G401.6 (cell line): Measurements from ENCODE around the gene TMEM140.
"Not testable (repeated sequence)": the region's sequence is repeated elsewhere in the genome, so short reads cannot be mapped to it uniquely, and the experiment has no call there.

Experiments used
- FAIRE-seq: peaks from 2 replicates; lab custom pipeline; 2012; peaks lifted over from hg19 to GRCh38; lab: Jason Lieb, UNC

TMEM140 gene

DNA sequence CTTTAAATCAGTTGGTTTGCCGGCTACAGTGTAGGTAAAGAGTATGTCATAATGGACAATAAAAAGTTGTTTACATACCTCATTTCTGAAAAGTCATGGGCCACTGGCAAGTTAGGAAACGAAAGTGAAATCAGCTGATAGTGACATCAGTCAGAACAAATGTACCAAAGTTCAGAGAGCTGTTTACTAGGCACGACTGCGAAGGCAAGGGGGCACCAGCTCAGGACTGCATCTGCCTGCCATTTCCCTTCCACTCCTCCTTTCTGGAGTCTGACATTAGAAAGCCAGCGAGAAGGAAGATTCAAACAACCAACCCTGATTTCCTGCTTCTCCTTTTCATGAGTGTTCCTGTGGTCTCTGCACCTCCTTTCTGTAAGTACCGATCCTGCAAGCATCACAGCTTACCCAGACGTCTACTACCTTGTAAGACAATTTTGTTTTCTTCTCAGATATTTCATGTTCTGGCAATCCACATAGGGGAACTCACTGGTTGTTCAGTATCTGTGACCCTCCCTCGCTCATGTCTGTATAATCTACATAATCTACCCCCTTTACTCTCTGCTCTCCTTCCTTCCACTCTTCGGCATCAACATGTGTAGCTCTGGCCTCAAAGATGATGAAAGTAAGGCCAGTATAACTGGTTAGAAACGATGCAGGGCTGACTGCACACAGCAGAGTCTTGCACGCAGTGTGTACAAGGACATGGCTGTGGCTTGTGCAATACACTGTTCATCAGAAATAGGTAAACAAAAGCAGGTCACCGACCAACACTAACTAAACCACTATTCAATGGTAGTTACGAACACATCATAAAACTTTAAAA lies at the start of gene TMEM140:
TSS of gene TMEM140 (plus strand) at position 174 of the 823 bp plus-strand sequence. CDS start 16,370 bp downstream, outside the sequence.
- FAIRE-seq, result no peak

DNA sequence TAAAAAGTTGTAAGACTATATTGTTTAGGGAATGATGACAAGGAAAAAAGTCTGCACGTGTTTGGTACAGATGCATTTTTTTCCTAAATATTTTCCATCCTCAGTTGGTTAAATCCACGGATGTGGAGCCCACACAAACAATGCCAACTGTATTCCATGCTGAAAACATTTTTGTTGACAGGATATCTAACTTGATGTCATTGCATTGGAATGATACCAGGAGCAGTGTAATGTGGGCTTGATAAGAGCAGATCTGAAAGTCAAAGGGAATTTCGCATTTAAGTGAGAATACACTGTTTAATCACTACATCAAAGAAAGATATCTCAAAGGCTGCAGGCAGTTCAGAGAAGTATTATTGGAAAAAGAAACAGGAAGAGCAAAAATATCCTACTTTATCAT lies 49.5 kb upstream of the TMEM140 start:
- no peak for FAIRE-seq

DNA sequence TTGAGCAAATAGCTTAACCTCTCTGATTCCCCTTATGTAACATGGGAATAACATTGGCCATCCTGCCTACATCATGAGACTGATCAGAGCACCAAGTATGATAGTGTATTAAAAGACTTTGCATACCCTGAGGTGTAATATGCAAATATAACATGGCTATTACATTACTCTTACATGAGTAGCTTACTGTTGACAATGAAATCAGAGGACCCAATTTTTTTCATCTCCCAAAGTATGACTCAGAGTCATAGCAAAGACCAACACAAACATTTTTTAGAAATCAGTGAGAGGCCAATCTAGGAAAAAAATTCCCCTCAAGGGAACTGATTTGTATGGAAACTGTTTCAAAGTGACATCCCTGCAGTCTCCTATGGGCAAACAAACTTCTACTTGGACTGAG lies 47.0 kb upstream of the TMEM140 start:
- FAIRE-seq, result no peak

DNA sequence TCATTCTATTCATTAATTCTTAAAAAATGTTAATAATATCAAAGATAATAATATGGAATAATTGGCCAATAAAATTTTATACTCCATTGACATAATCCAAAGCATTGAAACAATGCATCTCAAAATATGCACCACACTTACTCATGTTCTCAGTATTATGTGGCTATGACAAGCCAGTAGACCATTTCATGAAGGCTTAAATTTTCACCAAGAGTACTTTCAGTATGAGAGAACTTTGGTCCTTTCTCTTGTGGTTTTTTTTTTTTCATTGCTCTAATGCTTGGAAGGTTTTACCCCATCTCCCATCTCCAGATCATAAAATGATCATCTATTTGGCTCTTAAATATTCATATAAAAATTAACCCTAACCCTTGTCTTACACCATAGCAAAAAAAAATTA lies 45.5 kb upstream of the TMEM140 start:
- no peak for FAIRE-seq

DNA sequence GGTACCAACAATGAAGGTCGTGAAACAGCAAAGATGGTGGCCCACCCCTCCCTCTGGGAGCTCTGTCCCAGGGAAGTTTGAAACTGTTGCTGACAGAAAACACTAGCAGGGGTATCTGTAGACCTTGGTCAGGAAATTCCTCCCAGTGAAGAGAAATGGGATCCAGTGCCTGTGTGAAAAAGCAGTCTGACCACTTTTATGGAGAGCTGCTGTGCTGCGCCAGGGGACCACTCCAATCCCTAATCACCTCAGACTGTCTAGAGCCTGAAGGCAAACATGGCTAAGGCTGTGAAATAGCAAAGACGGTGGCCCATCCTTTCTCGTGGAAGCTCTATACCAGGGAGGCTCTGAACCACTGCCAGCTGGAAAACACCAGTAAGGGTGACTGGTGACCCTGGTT lies 38.3 kb upstream of the TMEM140 start:
- FAIRE-seq, result no peak

DNA sequence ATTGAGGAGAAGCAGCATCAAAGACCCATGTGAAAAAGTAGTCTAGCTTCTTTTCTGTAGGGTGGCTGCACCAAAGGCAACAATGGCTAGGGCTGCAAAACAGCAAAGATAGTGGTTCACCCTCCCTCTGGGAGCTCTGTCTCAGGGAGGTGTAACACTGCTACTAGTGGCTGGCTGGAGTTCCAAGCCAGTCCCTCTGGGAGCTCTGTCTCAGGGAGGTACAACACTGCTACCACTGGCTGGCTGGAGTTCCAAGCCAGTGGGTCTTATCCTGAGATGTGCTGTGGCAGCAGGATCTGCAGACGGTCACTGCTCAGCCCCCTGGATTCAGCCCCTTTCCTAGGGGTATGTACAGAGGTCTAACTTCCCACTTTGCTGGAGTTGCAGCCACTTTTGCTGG lies 37.9 kb upstream of the TMEM140 start:
- no peak for FAIRE-seq

DNA sequence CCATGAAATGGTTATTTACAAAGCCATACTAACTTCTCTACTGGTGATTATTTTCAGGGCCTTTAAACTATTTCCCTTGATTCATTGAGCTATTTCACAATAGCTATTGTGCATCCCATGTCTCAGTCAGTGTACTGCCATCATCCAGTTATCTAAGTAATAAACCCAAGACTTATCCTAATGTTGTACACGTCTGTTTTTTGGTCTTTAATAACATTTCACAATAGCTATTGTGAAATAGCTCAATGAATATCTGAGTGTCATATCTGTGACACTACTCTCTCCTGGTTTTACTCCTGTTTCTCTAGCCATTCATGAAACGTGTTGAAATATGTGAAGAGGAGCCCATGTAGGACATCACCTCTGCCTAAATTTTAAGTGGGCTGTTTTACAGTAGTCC lies 36.5 kb upstream of the TMEM140 start:
- no peak for FAIRE-seq

DNA sequence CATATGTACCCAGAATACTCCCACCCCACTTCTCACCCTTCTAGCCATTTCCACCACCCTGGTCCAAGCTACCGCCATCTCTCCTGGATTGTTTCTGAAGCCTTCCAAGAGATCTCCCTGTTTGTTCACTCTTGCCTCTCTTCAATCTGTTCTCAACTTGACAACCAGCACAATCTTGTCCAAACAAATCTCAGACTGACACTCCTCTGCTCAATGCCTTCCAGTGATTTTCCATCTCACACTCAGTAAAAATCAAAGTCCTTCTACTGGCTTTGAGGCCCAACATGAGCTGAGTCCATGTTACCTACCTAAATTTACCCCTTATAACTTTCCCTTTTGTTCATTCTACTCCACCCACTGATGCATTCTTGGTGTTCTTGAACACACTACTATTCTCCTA lies 33.2 kb upstream of the TMEM140 start:
- no peak for FAIRE-seq

DNA sequence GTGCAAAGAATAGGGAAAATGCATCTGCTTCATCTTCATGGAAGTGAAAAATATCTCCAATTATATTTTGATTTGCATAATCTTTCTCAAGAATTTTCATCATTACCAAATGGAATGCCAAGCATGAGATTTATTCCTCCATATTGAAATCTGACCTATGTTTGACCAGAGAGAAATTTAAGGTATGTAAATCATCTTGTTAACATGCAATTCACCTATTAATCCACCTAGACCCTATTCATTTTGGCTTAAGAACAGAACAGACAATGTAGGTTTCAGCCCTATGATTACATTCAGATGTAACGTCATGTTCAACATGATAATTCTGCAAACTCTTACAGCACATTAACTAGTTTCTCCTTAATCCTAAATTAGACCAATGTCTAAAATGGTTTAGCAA lies 30.8 kb upstream of the TMEM140 start:
- no peak for FAIRE-seq

DNA sequence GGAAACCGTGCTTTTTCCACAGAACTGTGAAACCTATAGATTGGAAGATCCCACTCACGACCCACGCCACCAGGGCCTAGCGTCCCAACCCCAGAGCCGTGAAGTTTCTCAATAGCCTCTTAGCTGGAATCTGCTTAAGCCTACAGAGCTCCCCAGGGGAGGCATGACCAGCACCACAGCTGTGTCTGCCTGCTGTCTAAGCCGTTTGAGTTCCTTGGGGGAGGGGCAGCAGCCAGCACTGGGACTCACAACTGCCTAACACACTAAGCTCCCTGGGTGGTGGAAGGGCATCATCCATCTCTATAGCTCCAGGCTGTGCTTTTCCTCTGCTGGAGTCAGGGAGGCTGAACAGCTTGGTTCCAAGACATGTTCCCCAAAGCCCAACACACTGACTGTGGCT lies 26.0 kb upstream of the TMEM140 start:
- FAIRE-seq, result no peak

DNA sequence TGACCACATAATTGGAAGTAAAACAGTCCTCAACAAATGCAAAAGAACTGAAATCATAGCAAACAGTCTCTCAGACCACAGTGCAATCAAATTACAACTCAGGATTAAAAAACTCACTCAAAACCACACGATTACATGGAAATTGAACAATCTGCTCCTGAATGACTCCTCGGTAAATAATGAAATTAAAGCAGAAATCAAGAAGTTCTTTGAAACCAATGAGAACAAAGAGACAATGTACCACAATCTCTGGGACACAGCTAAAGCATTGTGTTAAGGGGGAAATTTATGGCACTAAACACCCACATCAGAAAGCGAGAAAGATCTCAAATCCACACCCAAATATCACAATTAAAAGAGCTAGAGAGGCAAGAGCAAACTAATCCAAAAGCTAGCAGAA lies 23.2 kb upstream of the TMEM140 start:
- not testable (repeated sequence) for FAIRE-seq

DNA sequence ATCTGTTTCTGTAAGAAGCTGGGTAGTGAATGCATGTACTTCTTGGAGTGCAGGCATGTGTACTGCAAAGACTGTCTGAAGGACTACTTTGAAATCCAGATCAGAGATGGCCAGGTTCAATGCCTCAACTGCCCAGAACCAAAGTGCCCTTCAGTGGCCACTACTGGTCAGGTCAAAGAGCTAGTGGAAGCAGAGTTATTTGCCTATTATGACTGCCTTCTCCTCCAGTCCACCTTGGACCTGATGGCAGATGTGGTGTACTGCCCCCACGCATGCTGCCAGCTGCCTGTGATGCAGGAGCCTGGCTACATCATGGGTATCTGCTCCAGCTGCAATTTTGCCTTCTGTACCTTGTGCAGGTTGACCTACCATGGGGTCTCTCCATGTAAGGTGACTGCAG lies 18.9 kb upstream of the TMEM140 start:
- no peak for FAIRE-seq

DNA sequence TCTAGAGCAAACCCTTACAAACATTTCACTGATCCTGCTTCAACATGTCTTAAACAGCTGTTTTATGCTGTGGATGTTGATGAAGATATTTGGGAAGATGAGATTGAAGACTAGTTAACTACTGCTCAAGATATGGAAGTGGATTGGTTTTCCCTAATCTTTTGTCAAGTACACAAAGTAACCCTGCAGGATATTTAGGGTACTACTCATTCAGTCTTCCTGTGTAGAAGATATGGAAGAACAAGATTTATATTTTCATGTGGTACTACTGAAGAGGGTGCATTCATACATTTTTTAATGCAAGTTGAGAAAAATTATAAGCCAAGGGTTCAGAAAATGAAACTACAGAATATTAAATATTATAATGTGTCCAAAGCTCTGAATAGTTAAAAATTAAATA lies 18.3 kb upstream of the TMEM140 start:
- no peak for FAIRE-seq

DNA sequence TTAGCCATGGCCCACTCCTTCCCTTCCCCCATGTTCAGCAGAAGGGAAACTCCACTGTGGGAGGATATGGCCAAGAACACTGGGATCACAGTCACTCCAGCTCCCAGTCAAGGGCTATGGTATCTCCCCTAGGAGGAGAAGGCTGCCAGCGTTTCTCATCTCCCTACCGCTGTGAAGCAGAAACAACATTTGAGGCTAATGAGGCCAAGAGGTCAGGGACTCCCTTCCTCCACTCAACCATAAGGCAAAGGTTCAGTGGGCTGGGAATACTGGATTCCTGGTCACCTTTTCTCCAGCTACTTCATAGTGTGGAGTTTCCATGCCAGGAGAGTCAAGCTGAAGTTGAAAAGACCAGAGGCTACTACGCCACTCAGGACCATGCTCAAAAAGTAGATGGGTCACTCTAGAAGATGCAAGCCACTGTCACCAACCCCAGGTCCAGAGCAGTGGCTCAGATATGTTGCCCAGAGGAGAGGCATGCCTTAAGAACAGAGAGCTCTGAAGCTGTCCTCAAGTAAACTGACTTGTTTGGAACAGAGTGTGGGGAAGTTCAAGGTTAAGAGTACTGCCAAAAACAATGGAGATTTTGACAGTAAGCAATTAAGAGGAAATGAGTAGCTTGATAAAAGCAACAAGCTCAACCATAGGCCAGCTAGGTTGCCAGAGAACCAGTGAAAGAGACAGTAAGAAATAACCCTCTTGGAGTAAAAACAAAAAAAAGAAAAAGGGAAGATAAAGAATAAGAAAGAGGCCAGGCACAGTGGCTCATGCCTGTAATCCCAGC lies 3.8 kb upstream of the TMEM140 start:
- no peak for FAIRE-seq

DNA sequence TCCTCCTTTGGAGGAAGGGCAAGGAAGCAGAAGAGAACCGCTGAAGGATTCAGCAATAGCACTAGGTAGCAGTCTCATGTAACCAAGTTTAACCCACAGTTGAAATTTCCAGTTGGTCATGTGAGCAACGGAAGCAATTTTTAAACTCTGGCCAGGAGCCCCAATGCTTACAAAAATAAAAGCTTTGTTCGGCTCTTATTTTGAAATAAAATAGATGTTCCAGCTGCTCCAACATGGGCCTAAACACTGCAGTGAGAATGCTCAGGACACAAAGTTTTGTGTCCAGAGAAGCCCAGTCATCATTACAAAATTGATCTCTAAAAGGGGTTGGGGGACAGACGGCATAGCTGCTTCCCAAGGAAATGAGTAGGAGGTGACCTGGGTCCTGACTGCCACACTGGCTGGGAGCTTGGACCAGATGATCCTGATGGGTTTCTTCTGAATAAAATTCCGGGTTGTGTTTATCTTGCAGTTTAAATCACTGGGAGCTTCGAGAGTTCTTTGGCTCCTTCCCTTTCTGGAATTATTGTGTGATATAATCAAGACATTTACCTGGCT lies 452 bp upstream of the TMEM140 start:
- FAIRE-seq, result no peak

DNA sequence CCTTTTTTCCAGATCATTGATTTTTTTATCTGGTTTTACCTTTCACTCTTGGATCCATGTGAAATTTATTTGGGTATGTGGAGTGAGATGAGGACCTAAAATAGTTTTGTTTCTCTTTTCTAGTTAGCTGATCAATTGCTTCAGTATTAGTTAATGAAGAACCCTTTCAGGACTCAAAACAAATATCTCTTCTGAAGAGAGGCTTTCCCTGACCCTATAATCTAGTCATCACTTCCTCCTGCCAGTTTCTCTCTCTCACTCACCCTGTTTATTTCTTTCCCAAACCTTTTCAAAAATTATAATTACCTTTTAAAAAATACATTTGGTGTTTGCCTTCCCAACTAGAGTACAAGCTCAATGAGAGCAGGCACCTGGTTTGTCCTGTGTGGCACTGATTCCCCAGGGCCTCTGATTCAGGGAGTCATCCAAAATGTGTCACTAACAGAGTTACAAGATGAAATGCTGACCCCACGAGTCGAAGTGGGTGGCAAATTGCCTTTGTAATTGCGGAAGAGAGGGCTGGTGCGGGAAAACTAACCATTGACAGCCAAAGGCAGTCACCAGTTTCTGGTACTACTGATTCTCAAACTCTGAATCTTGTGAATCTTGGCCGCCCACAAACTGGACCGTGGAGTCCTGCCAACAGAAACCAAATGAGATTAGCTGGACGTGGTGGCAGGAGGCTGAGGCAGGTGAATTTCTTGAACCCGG lies 2.4 kb downstream of the TMEM140 start:
- no peak for FAIRE-seq

DNA sequence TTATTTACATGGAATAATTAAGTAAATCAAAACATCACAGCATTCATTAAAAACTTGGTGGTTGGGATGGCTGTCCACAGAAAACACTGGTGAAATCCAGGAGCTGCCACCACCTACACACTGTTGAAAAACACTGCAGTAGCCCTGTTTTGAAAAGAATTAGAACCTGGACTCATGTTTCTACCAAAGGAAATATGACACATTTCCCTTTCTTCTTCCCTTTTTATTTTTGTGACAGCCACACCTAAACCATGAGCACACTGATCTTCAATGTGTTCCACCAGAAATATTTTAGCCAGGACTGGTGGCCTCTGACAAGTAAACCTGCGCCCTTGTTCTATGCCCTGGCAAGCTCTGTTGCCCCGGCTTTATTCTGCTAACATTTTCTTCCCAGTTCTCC lies 3.3 kb downstream of the TMEM140 start:
- FAIRE-seq, result no peak

DNA sequence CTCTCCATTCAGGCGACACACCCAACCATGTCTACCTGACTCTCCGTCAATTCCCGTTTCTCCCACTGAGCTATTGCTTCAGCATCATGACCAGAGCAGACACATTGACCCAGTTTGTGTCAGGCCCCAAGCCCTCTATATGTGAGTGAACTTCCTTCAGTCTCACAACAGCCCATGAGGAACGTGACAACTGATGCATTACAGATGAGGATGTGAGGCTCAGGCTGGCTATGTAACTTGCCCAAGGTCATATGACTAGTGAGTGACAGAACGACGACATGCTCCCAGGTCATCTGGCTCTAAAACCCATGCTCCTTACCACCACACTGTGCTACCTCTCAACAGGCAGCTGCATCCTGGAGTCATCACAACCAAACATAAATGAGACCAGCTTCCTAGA lies 3.7 kb downstream of the TMEM140 start:
- FAIRE-seq, result no peak

DNA sequence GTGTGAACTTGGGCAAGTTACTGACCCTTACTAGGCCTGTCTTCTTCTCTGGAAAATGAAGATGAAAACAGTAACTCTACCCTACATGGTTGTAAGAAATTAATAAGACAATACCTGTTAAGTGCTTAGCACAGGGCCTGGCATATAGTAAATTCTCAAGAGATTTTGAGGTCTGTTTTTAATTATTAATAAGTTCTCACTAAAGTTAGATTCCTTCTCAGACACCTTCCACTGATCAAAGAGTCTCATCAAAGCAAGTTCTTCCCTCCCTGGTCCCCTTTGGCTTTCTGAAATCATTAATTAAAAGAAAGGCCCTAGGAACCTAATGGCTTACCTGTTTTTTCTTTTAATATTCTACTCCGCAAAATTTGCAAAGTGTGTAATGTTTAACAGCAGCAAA lies 4.6 kb downstream of the TMEM140 start:
- no peak for FAIRE-seq

DNA sequence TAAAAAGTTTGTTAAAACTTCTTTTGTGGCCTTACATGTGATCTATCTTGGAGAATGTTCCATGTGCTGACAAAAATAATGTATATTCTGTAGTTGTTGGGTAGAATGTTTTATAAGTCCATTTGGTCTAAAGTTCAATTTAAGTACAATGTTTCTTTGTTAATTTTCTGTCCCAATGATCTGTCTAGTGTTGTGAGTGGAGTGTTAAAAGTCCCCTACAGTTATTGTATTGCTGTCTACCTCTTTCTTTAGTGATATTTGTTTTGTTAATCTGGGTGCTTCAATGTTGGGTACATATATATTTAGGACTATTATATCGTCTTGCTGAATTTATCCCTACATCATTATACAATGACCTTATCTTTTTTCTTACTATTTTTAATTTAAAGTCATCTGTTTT lies 6.9 kb downstream of the TMEM140 start:
- FAIRE-seq, result no peak

DNA sequence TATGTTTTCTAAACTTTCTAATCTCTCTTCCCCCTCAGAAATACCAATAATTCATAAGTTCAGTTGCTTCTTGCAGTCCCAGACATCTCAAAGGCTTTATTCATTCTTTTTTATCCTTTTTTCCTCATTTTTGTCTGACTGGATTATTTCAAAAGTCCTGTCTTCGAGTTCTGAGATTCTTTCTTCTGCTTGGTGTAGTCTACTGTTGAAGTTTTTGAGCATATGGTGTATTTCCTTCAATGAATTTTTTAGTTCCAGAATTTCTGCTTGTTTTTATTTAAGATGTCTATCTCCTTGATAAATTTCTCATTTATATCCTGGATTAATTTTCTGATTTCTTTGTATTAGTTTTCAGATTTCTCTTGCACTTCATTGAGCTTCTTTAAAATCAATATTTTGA lies 8.4 kb downstream of the TMEM140 start:
- FAIRE-seq, result no peak

DNA sequence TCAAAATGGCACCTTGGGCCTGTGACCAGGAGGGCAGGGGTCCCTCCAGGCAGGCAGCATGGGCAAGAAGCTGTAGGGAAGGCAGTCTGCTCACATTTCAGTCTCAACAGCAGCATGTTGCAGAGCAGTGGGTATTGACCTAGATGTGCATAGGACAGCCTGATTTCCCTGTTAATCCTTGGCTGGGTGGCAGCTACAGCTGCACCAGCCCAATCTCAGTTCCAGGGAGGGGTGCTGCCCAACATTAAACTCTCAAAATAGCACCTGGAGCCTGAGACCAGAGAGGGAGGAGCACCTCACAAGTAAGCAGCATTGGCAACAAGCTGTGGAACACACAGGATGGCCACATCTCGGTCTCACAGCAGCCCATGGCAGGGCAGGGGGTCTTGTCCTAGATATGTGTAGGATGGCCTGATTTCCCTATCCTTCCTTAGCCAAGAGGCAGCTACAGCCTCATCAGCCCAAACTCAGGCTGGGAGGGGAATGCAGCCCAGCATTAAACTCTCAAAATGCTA lies 10.3 kb downstream of the TMEM140 start:
- no peak for FAIRE-seq

DNA sequence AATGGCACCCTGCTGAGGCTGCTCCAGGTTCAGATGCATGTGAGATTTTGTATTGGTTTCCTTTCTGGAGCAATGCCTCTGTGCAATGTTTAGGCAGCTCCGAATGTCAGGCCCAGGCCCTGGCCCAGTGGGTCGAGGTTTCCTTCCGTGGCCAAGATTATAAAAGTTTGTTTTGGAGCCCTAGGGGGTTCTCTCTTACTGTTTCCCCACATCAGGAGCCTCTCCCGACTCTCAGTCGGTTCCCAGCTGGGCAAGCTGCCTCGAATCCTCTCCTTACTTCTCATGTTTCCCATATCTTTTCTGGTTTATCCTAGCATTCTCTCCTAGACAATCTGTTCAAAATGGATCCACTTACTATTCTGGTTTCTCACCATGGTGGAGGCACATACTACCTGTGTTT lies 11.0 kb downstream of the TMEM140 start:
- no peak for FAIRE-seq
